Measurements from ENCODE around the gene MRPL28.

MRPL28 gene

DNA sequence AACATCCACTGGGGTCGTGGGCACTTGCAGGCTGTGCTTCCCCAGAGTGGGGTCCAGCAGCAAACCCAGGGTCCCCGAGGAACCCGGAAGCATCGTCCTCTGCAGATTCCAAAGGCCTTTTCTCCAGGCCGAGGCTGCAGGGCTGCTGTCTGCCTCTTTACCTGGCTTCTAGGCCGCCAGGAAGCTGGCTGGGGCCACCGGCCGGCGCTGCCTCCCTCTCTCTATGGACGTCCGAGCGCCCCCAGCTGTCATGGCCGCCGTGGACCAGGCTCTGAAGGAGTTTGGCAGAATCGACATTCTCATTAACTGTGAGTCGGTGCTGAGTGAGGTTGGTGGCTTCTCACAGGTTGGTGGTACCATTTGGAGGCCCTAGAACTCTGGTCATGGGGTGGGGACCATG lies 36.9 kb upstream of the MRPL28 start:
- CTCF ChIA-PET = no interaction called here
- no peak for DNase-seq (ENCODE audit: extremely low spot score)
- POLR2A ChIA-PET = no interaction called here
- TF ChIP-seq ZNF384 (IDR thresholded peaks at IDR 0.05) (no peak), SP1 (IDR thresholded peaks at IDR 0.05) (no peak), BHLHE40 (IDR thresholded peaks at IDR 0.05; ENCODE audit: borderline replicate concordance) (no peak), CTBP1 (IDR thresholded peaks at IDR 0.05; ENCODE audit: borderline replicate concordance) (no peak), FOXK2 (IDR thresholded peaks at IDR 0.05) (no peak), HDGF (IDR thresholded peaks at IDR 0.05; ENCODE audit: borderline replicate concordance) (no peak), L3MBTL2 (conservative IDR thresholded peaks at IDR 0.05) (no peak), LEF1 (IDR thresholded peaks at IDR 0.05; ENCODE audit: borderline replicate concordance) (no peak), FOXM1 (IDR thresholded peaks at IDR 0.05; ENCODE audit: borderline replicate concordance) (no peak), NFRKB (IDR thresholded peaks at IDR 0.05) (no peak), ELF4 (IDR thresholded peaks at IDR 0.05) (no peak), ARNT (IDR thresholded peaks at IDR 0.05) (no peak)

DNA sequence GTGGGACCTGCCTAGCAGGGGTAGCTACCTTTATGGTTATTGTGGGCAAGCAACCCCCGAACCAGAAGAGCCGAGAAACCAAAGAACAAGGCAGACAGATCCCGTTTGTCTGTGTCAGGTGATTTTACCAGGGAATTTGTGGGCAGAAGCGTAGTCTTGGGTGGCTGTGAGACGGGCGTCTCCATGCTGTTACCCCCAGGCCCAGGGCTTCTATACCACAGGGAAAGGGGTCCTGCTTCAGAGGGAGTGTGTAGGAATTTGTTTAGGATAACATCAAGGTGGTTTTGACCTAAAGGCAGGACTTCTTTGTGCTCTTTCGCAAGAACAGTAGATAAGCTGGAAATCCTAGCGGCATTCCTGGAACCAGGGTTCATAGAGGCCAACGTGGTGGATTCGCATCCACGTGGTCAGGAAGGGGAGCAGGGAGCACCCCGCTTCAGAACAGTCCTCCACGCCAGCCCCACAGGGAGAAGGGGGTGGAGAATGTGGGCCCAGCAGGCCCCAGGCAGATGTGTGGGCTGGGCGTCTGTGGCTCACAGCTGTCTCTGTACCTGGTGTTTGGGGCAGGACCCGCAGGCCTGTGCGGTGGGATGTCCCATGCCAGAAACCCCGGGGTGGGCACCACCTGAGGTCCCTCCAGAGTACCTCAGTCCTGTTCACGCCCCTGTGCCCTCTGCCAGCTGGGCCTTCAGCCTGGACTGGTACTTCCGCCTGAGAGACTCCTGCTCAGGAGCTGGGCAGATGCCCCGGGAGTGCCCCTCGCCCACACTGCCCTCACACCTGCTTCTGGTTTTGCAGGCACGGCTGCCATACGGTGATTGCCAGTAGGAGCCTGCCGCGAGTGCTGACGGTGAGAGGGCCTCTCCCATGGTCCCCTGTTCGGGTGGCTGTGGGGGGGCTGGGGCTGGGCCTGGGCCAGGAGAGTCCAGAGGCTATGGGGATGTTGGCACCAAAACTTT lies 35.5 kb upstream of the MRPL28 start:
- TF ChIP-seq L3MBTL2 (conservative IDR thresholded peaks at IDR 0.05) (no peak), FOXA1 (IDR thresholded peaks at IDR 0.05) (no peak), TARDBP (IDR thresholded peaks at IDR 0.05) (no peak), CTBP1 (IDR thresholded peaks at IDR 0.05; ENCODE audit: borderline replicate concordance) (no peak), SP1 (IDR thresholded peaks at IDR 0.05) (no peak), NFRKB (IDR thresholded peaks at IDR 0.05) (no peak), HDGF (IDR thresholded peaks at IDR 0.05; ENCODE audit: borderline replicate concordance) (no peak)
- DNase-seq (ENCODE audit: extremely low spot score) = no peak
- ChIA-PET POLR2A (no interaction called here), CTCF (no interaction called here)

DNA sequence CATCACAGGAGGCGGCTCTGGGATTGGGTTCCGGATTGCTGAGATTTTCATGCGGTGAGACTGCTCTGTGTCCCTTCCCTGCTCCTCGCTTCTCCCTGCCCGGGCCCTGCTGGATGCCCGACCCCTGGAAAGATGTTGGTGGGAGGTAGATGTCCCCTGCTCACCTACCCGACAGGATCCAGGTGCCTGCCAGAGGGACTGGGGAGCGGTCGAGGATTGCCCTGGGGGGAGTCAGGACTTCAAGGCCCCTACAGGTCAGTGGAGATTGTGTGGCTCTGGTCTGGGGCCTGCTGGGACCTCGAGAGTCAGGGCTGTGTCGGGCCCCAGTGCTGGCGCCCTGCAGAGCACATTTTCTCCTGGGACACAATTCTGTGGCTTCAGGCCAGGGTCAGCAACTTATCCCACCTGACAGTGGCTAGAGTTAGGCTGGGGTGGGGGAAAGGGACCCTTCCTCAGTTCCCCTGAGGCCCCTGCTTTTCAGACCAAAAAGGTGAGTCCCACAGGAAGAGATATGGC lies 34.7 kb upstream of the MRPL28 start:
- ChIA-PET POLR2A (no interaction called here), CTCF (interaction anchor here (0.6 kb wide), 1 partner anchor 53 kb away, joined by 3 read pairs; no protein-coding TSS in a partner anchor)
- no peak for DNase-seq (ENCODE audit: extremely low spot score)
- TF ChIP-seq FOXA1 (IDR thresholded peaks at IDR 0.05) (no peak), FOXK2 (IDR thresholded peaks at IDR 0.05) (no peak)
- TF ChIP-seq, protein P1, sequence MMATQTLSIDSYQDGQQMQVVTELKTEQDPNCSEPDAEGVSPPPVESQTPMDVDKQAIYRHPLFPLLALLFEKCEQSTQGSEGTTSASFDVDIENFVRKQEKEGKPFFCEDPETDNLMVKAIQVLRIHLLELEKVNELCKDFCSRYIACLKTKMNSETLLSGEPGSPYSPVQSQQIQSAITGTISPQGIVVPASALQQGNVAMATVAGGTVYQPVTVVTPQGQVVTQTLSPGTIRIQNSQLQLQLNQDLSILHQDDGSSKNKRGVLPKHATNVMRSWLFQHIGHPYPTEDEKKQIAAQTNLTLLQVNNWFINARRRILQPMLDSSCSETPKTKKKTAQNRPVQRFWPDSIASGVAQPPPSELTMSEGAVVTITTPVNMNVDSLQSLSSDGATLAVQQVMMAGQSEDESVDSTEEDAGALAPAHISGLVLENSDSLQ (IDR thresholded peaks at IDR 0.05) = no peak

DNA sequence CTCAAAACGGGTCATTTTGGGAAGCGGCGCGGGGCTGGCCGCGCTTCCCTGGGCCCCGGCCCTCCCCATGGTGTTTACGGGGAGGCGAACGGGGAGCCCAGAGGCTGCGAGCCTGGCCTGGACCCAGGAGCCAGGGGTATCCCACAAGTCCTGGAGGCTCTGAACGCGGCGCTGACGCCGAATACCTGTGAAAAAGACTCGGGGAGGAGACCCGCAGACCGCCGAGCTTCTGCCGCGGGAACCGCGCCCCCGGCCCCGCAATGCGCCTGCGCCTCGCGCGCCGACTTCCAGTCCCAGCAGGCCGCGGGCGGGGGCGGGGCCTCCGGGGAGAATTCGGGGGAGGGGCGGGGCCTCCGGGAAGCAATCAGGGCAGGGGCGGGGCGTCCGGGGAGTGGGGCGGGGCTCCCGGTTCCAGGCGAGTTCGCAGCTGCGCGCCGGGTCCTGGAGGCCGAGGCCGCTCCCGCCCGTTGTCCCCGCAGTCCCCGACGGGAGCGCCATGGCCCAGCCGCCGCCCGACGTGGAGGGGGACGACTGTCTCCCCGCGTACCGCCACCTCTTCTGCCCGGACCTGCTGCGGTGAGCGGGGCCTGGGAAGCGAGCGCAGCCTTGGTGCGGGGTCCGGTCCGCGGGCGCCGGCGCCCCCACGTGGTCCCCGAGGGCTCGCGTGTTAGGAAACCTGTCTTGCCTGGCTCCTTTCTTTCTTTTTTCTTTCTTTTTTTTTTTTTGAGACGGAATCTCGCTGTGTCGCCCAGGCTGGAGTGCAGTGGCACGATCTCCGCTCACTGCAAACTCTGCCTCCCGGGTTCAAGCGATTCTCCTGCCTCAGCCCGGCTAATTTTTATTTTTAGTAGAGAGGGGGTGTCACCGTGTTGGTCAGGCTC lies 31.4 kb upstream of the MRPL28 start, which contains the start of gene DECR2:
Gene DECR2, plus strand, starts transcription at position 418 of the 881 bp plus-strand sequence. Its CDS starts 79 bp downstream, at position 497.
- ChIA-PET CTCF (no interaction called here), POLR2A (interaction anchor here (0.8 to 1.6 kb wide), 6 partner anchors 10 to 98 kb away, joined by 3 to 10 read pairs (median 4); partner anchors contain the start of genes MRPL28 and RAB11FIP3)
- peak; percentile 97 for DNase-seq (ENCODE audit: extremely low spot score)
- TF ChIP-seq ZNF384 (IDR thresholded peaks at IDR 0.05) = peak; percentile 90
- TF ChIP-seq, protein P1 (IDR thresholded peaks at IDR 0.05) = no peak
- TF ChIP-seq L3MBTL2 (conservative IDR thresholded peaks at IDR 0.05) = peak; percentile 76

DNA sequence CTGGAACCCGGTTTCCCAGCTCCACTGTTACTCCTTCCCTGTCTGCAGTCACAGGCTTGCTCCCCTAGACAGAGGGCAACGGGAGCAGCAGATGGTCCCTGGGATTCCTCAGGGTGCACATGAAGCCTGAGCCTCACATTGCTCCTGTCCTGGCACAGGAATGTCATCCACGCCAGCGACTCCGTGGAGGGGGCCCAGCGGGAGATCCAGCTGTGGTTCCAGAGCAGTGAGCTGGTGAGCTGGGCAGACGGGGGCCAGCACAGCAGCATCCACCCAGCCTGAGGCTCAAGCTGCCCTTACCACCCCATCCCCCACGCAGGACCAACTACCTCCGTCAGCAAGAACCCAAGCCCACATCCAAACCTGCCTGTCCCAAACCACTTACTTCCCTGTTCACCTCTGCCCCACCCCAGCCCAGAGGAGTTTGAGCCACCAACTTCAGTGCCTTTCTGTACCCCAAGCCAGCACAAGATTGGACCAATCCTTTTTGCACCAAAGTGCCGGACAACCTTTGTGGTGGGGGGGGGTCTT lies 29.8 kb upstream of the MRPL28 start:
- TF ChIP-seq TARDBP (IDR thresholded peaks at IDR 0.05) (no peak), ZNF384 (IDR thresholded peaks at IDR 0.05) (no peak), BHLHE40 (IDR thresholded peaks at IDR 0.05; ENCODE audit: borderline replicate concordance) (no peak), ELF4 (IDR thresholded peaks at IDR 0.05) (no peak), HDGF (IDR thresholded peaks at IDR 0.05; ENCODE audit: borderline replicate concordance) (no peak), FOXM1 (IDR thresholded peaks at IDR 0.05; ENCODE audit: borderline replicate concordance) (no peak)
- DNase-seq (ENCODE audit: extremely low spot score) = no peak
- ChIA-PET CTCF (no interaction called here), POLR2A (interaction anchor here (0.8 to 1.1 kb wide), 2 partner anchors 18 to 29 kb away, joined by 4 read pairs; partner anchors contain the start of genes MRPL28 and PGAP6)

DNA sequence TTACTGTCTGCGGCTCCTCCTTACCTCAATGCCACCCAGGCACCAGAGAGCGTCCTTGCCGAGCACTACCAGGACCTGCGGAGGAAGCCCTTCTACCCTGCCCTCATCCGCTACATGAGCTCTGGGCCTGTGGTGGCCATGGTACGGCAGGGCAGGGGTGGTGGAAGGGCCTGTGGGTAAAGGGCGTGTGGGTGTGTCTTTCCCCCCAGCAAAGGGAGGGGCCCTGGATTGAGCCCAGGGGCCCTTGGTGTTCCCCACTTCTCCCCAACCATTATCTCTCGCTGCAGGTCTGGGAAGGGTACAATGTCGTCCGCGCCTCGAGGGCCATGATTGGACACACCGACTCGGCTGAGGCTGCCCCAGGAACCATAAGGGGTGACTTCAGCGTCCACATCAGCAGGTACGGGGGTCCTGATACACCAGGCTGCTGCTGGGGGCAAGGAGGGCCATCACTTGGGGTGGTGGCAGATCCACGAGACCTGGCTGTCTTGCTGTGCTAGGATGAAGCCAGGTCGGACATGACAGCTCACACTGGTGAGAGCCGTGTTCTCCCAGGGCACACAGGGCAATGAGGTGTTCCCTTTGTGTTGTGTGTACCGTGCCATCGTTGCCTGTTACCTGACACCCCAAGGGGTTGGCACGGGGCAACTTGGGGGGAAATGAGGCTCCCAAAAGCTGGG lies 29.1 kb upstream of the MRPL28 start:
- CTCF ChIA-PET = no interaction called here

More for the DNA sequence above, 29.1 kb upstream of the MRPL28 start:
- POLR2A ChIA-PET = interaction anchor here (1.1 kb wide), 1 partner anchor 18 kb away, joined by 4 read pairs; the partner anchor contains the start of gene PGAP6
- TF ChIP-seq ELF4 (IDR thresholded peaks at IDR 0.05) = no peak
- no peak for TF ChIP-seq L3MBTL2 (conservative IDR thresholded peaks at IDR 0.05)
- TF ChIP-seq, protein P1 (IDR thresholded peaks at IDR 0.05) = no peak
- no peak for TF ChIP-seq SUZ12 (IDR thresholded peaks at IDR 0.05)
- TF ChIP-seq ARNT (IDR thresholded peaks at IDR 0.05) = no peak
- TF ChIP-seq HDGF (IDR thresholded peaks at IDR 0.05; ENCODE audit: borderline replicate concordance) = no peak; the same call in 1 of the 2 replicates
- TF ChIP-seq LEF1 (IDR thresholded peaks at IDR 0.05; ENCODE audit: borderline replicate concordance) = no peak
- TF ChIP-seq TARDBP (IDR thresholded peaks at IDR 0.05) = no peak
- DNase-seq (ENCODE audit: extremely low spot score) = no peak
